HPDE6-E6E7 (cell line): ENCODE data around the gene HSF5.
A peak's percentile ranks its signal among the peaks of the same experiment; 100 is the strongest.
"Not testable (repeated sequence)": the region's sequence is repeated elsewhere in the genome, so short reads cannot be mapped to it uniquely, and the experiment has no call there.

Experiments
- DNase-seq: peaks from one replicate; pipeline ENCODE4 v3.0.0; 2011; ENCODE audit warnings: missing footprints; ENCODE audit errors: extremely low spot score

The HSF5 gene

GRCh38 chr17:58516644-58517377 is 28.6 kb upstream of the HSF5 start:
- DNase-seq, result no peak

GRCh38 chr17:58515286-58515685 is 27.1 kb upstream of the HSF5 start:
- no peak for DNase-seq

- DNase-seq, result no peak
Observed at GRCh38 chr17:58514770-58515157, 26.6 kb upstream of the HSF5 start.

GRCh38 chr17:58513965-58514769 is 26.0 kb upstream of the HSF5 start, which contains the start of gene MTMR4:
Gene MTMR4 (minus strand): TSS chr17:58514638. CDS start chr17:58514407, 231 bp downstream.
- peak; percentile 84 for DNase-seq

- DNase-seq, result no peak
Observed at GRCh38 chr17:58513267-58513964, 25.2 kb upstream of the HSF5 start.

GRCh38 chr17:58510075-58510474 is 21.9 kb upstream of the HSF5 start:
- no peak for DNase-seq

- DNase-seq, result no peak
Observed at GRCh38 chr17:58508341-58509067, 20.3 kb upstream of the HSF5 start.

GRCh38 chr17:58507123-58507634 is 19.0 kb upstream of the HSF5 start:
- DNase-seq, result no peak

GRCh38 chr17:58506354-58507080 is 18.3 kb upstream of the HSF5 start:
- no peak for DNase-seq

- no peak for DNase-seq
Observed at GRCh38 chr17:58504826-58505351, 16.7 kb upstream of the HSF5 start.

- DNase-seq, result no peak
Observed at GRCh38 chr17:58503866-58504265, 15.7 kb upstream of the HSF5 start.

GRCh38 chr17:58503134-58503533 is 14.9 kb upstream of the HSF5 start:
- not testable (repeated sequence) for DNase-seq

- DNase-seq, result no peak
Observed at GRCh38 chr17:58501451-58501850, 13.2 kb upstream of the HSF5 start.

- DNase-seq, result no peak
Observed at GRCh38 chr17:58498177-58498828, 10.1 kb upstream of the HSF5 start.

GRCh38 chr17:58493506-58493905 is 5.3 kb upstream of the HSF5 start:
- no peak for DNase-seq

GRCh38 chr17:58492238-58493121 is 4.3 kb upstream of the HSF5 start:
- no peak for DNase-seq

GRCh38 chr17:58491510-58492045 is 3.4 kb upstream of the HSF5 start:
- no peak for DNase-seq

- DNase-seq, result no peak
Observed at GRCh38 chr17:58488428-58488890, 251 bp upstream of the HSF5 start.

GRCh38 chr17:58484600-58484999 is 3.6 kb downstream of the HSF5 start:
- DNase-seq, result no peak
